ENCODE measurements around the gene CES4A.
"Not testable (repeated sequence)": the region's sequence is repeated elsewhere in the genome, so short reads cannot be mapped to it uniquely, and the experiment has no call there.

- TF ChIP-seq, protein P1, sequence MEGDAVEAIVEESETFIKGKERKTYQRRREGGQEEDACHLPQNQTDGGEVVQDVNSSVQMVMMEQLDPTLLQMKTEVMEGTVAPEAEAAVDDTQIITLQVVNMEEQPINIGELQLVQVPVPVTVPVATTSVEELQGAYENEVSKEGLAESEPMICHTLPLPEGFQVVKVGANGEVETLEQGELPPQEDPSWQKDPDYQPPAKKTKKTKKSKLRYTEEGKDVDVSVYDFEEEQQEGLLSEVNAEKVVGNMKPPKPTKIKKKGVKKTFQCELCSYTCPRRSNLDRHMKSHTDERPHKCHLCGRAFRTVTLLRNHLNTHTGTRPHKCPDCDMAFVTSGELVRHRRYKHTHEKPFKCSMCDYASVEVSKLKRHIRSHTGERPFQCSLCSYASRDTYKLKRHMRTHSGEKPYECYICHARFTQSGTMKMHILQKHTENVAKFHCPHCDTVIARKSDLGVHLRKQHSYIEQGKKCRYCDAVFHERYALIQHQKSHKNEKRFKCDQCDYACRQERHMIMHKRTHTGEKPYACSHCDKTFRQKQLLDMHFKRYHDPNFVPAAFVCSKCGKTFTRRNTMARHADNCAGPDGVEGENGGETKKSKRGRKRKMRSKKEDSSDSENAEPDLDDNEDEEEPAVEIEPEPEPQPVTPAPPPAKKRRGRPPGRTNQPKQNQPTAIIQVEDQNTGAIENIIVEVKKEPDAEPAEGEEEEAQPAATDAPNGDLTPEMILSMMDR (IDR thresholded peaks at IDR 0.05; ENCODE audit: insufficient read depth, low read depth, low read length), result not testable (repeated sequence)
- TF ChIP-seq EZH2 (IDR thresholded peaks at IDR 0.05; ENCODE audit: insufficient read depth, low read length), result not testable (repeated sequence)
Observed at GRCh38 chr16:66974156-66974931, 14.0 kb upstream of the CES4A start.

All from astrocyte (in vitro differentiated cells and primary cell).